H1 (cell line): ENCODE measurements around the gene ETNPPL. TPM values are rescaled to one million over a fixed set of nuclear protein-coding genes. Genes with fewer than 3 reads are reported as not detected.

Source experiments
- CTCF ChIA-PET: fragments of 300-600 bp; sonication (Branson Sonifier 250); formaldehyde crosslinking; loops from one replicate; lab custom pipeline; 2021; ENCODE audit not compliant: partially characterized antibody; lab: Charles Lee
- POLR2A ChIA-PET: fragments of 300-600 bp; sonication (Branson Sonifier 250); formaldehyde crosslinking; loops from one replicate; lab custom pipeline; 2021; ENCODE audit warnings: inconsistent platforms; ENCODE audit not compliant: partially characterized antibody; lab: Charles Lee
- DNase-seq, 2 experiments: peaks; one replicate each; pipeline versions ENCODE4 v3.0.0 to v3.0.0-alpha.2; 2010 to 2022; ENCODE audit warnings: low spot score in 2 of 2, low read depth in 1 of 2, mixed read lengths in 1 of 2
- FAIRE-seq: peaks from 2 replicates; lab custom pipeline; 2011; peaks lifted over from hg19 to GRCh38; lab: Jason Lieb, UNC
- H2AFZ ChIP-seq: 2 replicates; pipeline ENCODE4 v1.8.1; 2012; ENCODE audit warnings: low read length, inconsistent platforms
- H2AK5ac ChIP-seq: 2 replicates; pipeline ENCODE4 v1.6.1; 2013; ENCODE audit warnings: low read depth, low read length
- H2BK120ac ChIP-seq: replicated peaks from 2 replicates; pipeline ENCODE3; 2013; ENCODE audit warnings: low read depth, low read length, inconsistent platforms
- H2BK12ac ChIP-seq: 2 replicates; pipeline ENCODE4 v1.6.1; 2013; ENCODE audit warnings: low read depth, low read length
- H2BK15ac ChIP-seq: 2 replicates; pipeline ENCODE4 v1.6.1; 2013; ENCODE audit warnings: low read length
- H2BK20ac ChIP-seq: 2 replicates; pipeline ENCODE4 v1.6.1; 2013; ENCODE audit warnings: low read length
- H2BK5ac ChIP-seq: 2 replicates; pipeline ENCODE4 v1.6.1; 2013; ENCODE audit warnings: low read depth, low read length
- H3K14ac ChIP-seq: 2 replicates; pipeline ENCODE4 v1.6.1; 2013; ENCODE audit warnings: inconsistent platforms; ENCODE audit not compliant: insufficient read length
- H3K18ac ChIP-seq: 2 replicates; pipeline ENCODE4 v1.6.1; 2013; ENCODE audit warnings: low read length; ENCODE audit errors: extremely low read depth
- H3K23ac ChIP-seq: 2 replicates; pipeline ENCODE4 v1.6.1; 2013; ENCODE audit warnings: inconsistent platforms; ENCODE audit not compliant: insufficient read length
- H3K23me2 ChIP-seq: 2 replicates; pipeline ENCODE4 v1.6.1; 2013; ENCODE audit warnings: low read depth, low read length
- H3K27ac ChIP-seq: 2 replicates; pipeline ENCODE4 v1.6.1; 2011; ENCODE audit warnings: low read depth, low read length, inconsistent platforms
- H3K27me3 ChIP-seq, 4 experiments: replicated peaks in 1 of 4; 1 replicate in 1 of 4; 2 replicates in 3 of 4; pipeline versions ENCODE4 v1.6.1 to v1.8.1; 2011 to 2013; ENCODE audit warnings: low read length in 3 of 4, mild to moderate bottlenecking in 3 of 4, inconsistent platforms in 2 of 4, mixed read lengths in 2 of 4, moderate library complexity in 1 of 4; ENCODE audit not compliant: control insufficient read depth in 3 of 4, insufficient read depth in 3 of 4; ENCODE audit errors: extremely low read depth in 1 of 4
- H3K36me3 ChIP-seq, 4 experiments: 2 replicates each; pipeline versions ENCODE4 v1.6.1 to v1.8.1; 2011 to 2013; ENCODE audit warnings: mild to moderate bottlenecking in 4 of 4, low read length in 3 of 4, moderate library complexity in 2 of 4, control low read depth in 1 of 4, inconsistent platforms in 1 of 4; ENCODE audit not compliant: insufficient read depth in 4 of 4, control insufficient read depth in 2 of 4
- H3K4ac ChIP-seq: replicated peaks from 2 replicates; pipeline ENCODE3; 2013; ENCODE audit warnings: low read length, low read depth, mixed read lengths, inconsistent platforms; ENCODE audit not compliant: insufficient read length
- H3K4me1 ChIP-seq, 4 experiments: replicated peaks in 1 of 4; 1 replicate in 1 of 4; 2 replicates in 3 of 4; pipeline versions ENCODE4 v1.6.1 to v1.8.1; 2011 to 2013; ENCODE audit warnings: low read length in 3 of 4, inconsistent platforms in 2 of 4, mixed read lengths in 1 of 4; ENCODE audit not compliant: insufficient read depth in 4 of 4, control insufficient read depth in 3 of 4
- H3K4me2 ChIP-seq, 2 experiments: 2 replicates each; pipeline versions ENCODE4 v1.6.1 to v1.8.1; 2011 to 2013; ENCODE audit warnings: low read depth in 2 of 2, low read length in 2 of 2, control low read depth in 1 of 2, inconsistent platforms in 1 of 2, mild to moderate bottlenecking in 1 of 2; ENCODE audit not compliant: insufficient read depth in 1 of 2
- H3K4me3 ChIP-seq, 4 experiments: fragments of 200-600, 300-600 bp in 1 of 4; sonication (generic), shearing (Covaris generic), sonication (Bioruptor Twin) in 1 of 4; 2 replicates each; pipeline versions ENCODE4 v1.5.1 to v1.8.1; 2011 to 2016; ENCODE audit warnings: low read length in 4 of 4, low read depth in 3 of 4, control low read depth in 2 of 4, inconsistent platforms in 2 of 4, mild to moderate bottlenecking in 2 of 4, mixed read lengths in 1 of 4, moderate library complexity in 1 of 4; ENCODE audit not compliant: insufficient read depth in 2 of 4; ENCODE audit errors: extremely low read depth in 1 of 4
- H3K56ac ChIP-seq: replicated peaks from 2 replicates; pipeline ENCODE3; 2013; ENCODE audit warnings: low read depth, mild to moderate bottlenecking, mixed read lengths, low read length, inconsistent platforms; ENCODE audit not compliant: insufficient read length
- H3K79me1 ChIP-seq: 2 replicates; pipeline ENCODE4 v1.6.1; 2013; ENCODE audit warnings: low read depth, low read length, control low read depth
- H3K79me2 ChIP-seq, 2 experiments: 2 replicates each; pipeline versions ENCODE4 v1.6.1 to v1.8.1; 2012 to 2013; ENCODE audit warnings: low read length in 2 of 2, mild to moderate bottlenecking in 2 of 2, inconsistent platforms in 1 of 2; ENCODE audit not compliant: insufficient read depth in 2 of 2, control insufficient read depth in 1 of 2
- H3K9ac ChIP-seq, 4 experiments: replicated peaks in 1 of 4; 1 replicate in 1 of 4; 2 replicates in 3 of 4; pipeline versions ENCODE4 v1.6.1 to v1.8.1; 2011 to 2013; ENCODE audit warnings: low read depth in 3 of 4, low read length in 3 of 4, control low read depth in 2 of 4, mild to moderate bottlenecking in 2 of 4, moderate library complexity in 2 of 4, inconsistent platforms in 1 of 4; ENCODE audit errors: extremely low read depth in 1 of 4
- H3K9me3 ChIP-seq, 2 experiments: 2 replicates each; pipeline versions ENCODE4 v1.6.1 to v1.8.1; 2012 to 2013; ENCODE audit warnings: mild to moderate bottlenecking in 2 of 2, moderate library complexity in 2 of 2, control low read depth in 1 of 2, inconsistent platforms in 1 of 2, low read depth in 1 of 2, low read length in 1 of 2, mixed read lengths in 1 of 2; ENCODE audit not compliant: insufficient read depth in 2 of 2
- H4K20me1 ChIP-seq, 2 experiments: replicated peaks in 1 of 2; 2 replicates each; pipeline versions ENCODE3 to v1.8.1; 2011 to 2013; ENCODE audit warnings: inconsistent platforms in 2 of 2, low read length in 2 of 2, mild to moderate bottlenecking in 1 of 2; ENCODE audit not compliant: insufficient read depth in 2 of 2, control insufficient read depth in 1 of 2
- H4K5ac ChIP-seq: 2 replicates; pipeline ENCODE4 v1.6.1; 2013; ENCODE audit warnings: low read length, low read depth, mixed read lengths, inconsistent platforms; ENCODE audit not compliant: insufficient read length
- H4K8ac ChIP-seq: 2 replicates; pipeline ENCODE4 v1.8.0; 2013; ENCODE audit warnings: mild to moderate bottlenecking, moderate library complexity, low read length, inconsistent platforms; ENCODE audit not compliant: insufficient read depth; ENCODE audit errors: extremely low read depth
- H4K91ac ChIP-seq: replicated peaks from 2 replicates; pipeline ENCODE3; 2013; ENCODE audit warnings: low read length, mixed read lengths, inconsistent platforms; ENCODE audit not compliant: insufficient read length
- MAFK ChIP-seq: IDR thresholded peaks from 2 replicates; pipeline ENCODE4 v1.6.1; 2012; ENCODE audit warnings: low read depth, mild to moderate bottlenecking, improper control_type of control experiment, low read length
- TEAD4 ChIP-seq: IDR thresholded peaks from 2 replicates; pipeline ENCODE4 v1.6.1; 2012; ENCODE audit warnings: low read depth, low read length, inconsistent platforms, mixed read lengths
- WGBS, 2 experiments: shearing (Covaris generic) in 1 of 2; methylation state at CpG; one replicate each; pipeline versions ENCODE4 v1.1.6 to v1.1.7; 2013 to 2015; ENCODE audit warnings: low lambda C conversion rate in 2 of 2, mixed read lengths in 2 of 2, inconsistent platforms in 1 of 2, low coverage in 1 of 2, missing lambda C conversion rate in 1 of 2; ENCODE audit not compliant: insufficient replicate concordance in 2 of 2, insufficient coverage in 1 of 2, insufficient read length in 1 of 2; ENCODE audit errors: extremely low coverage in 1 of 2, missing lambda C conversion rate in 1 of 2; 5-methylcytosine and 5-hydroxymethylcytosine counted together
- polyA plus RNA-seq, 7 experiments: library from polyadenylated mRNA; depleted of rRNA in 3 of 7; stranded (reverse) in 5 of 7; unstranded in 2 of 7; fragments of >200 nt in 5 of 7; fragments of 200-250 nt in 2 of 7; gene quantifications; 1 replicate in 5 of 7; 2 replicates in 1 of 7; 4 replicates in 1 of 7; pipeline versions ENCODE4 v1.2.1 to v1.2.3, GENCODE V29; 2011 to 2013; ENCODE audit warnings: missing spikeins in 2 of 7, mixed read lengths in 2 of 7
- total RNA-seq: library from RNA; stranded (reverse); fragmentation: NEBNext Ultra II Directional; extraction: Animal tissue kit (Norgen Biotek cat#: 25700); gene quantifications from 2 replicates; pipeline ENCODE4 v1.2.1, GENCODE V29; 2021

The ETNPPL gene
- total and polyA plus RNA-seq, 2 of the 8 experiments (the other 6 are each of a cell fraction or from before 2014, with no cell fraction given) = 0.80 to 2.5 TPM

- H3K18ac ChIP-seq = no peak overlapping the region
- no peaks in the 10 kb centered on the region for H4K20me1 ChIP-seq
- H3K4me1 ChIP-seq = no peaks in the 10 kb centered on the region
- H2AFZ ChIP-seq = no peak overlapping the region
- H3K79me1 ChIP-seq = no peaks in the 10 kb centered on the region
- no peak overlapping the region for H2AK5ac ChIP-seq
- H3K36me3 ChIP-seq = no peaks in the 10 kb centered on the region
- H2BK12ac ChIP-seq = no peak overlapping the region
- no peaks in the 10 kb centered on the region for H3K79me2 ChIP-seq
- TF ChIP-seq MAFK = peak; percentile 48; the same call in 1 of the 2 replicates
- no peak for TF ChIP-seq TEAD4
- no peak overlapping the region for H3K23ac ChIP-seq
- H3K27ac ChIP-seq = no peak overlapping the region
- no peak for FAIRE-seq
- H3K4me3 ChIP-seq = no peak overlapping the region
- H3K4me2 ChIP-seq = no peak overlapping the region
- no peak overlapping the region for H3K9ac ChIP-seq
- 87% methylated on average over 2 of the region's 2 CpGs; no CpG with 5 or more reads in 1 of the 2 experiments for WGBS, 2 experiments
- no peak overlapping the region for H3K4ac ChIP-seq
- no peak overlapping the region for H3K14ac ChIP-seq
- no peak overlapping the region for H2BK20ac ChIP-seq
- H3K9me3 ChIP-seq = no peaks in the 10 kb centered on the region
- no peak overlapping the region for H2BK120ac ChIP-seq
- H3K56ac ChIP-seq = no peak overlapping the region
- H3K27me3 ChIP-seq = no peaks in the 10 kb centered on the region
- POLR2A ChIA-PET = no interaction called here
- H4K8ac ChIP-seq = no peak overlapping the region
- no peak for DNase-seq
- CTCF ChIA-PET = interaction anchor here (0.7 to 1.1 kb wide), 3 partner anchors 11 to 55 kb away, joined by 3 to 5 read pairs (median 3); no protein-coding TSS in a partner anchor
- H4K91ac ChIP-seq = no peak overlapping the region
- no peak overlapping the region for H2BK15ac ChIP-seq
- H2BK5ac ChIP-seq = no peak overlapping the region
- no peaks in the 10 kb centered on the region for H3K23me2 ChIP-seq
- no peak overlapping the region for H4K5ac ChIP-seq
Observed at GRCh38 chr4:108738003-108738706, 24.7 kb downstream of the ETNPPL start.
